Posterior cingulate gyrus (tissue), 11 donors: ENCODE data around the gene NCOA7.
"Not testable (repeated sequence)": the region's sequence is repeated elsewhere in the genome, so short reads cannot be mapped to it uniquely, and the experiment has no call there.

Experiments used
- DNase-seq, 10 donors: peaks; one replicate each; pipeline versions ENCODE4 v3.0.0 to v3.0.0-alpha.2; 2020 to 2021; ENCODE audit warnings: mixed read lengths in 3 of 10
- intact Hi-C: fragments of 100-400 bp; cut with DNase I; formaldehyde crosslinking; loops from one replicate; pipeline ENCODE4 v1.15.1; 2023

NCOA7 gene

GRCh38 chr6:125956506-125957390, 166.0 kb downstream of the NCOA7 start, which contains the start of gene HINT3:
TSS of gene HINT3 (plus strand) at chr6:125956770. CDS start at chr6:125956978, 208 bp downstream.
- peak; percentile 94 to 100 (median 98) for DNase-seq
- intact Hi-C loops: loop anchor here (2.0 to 5.0 kb wide), 2 partner anchors 99 to 176 kb away; no protein-coding TSS in a partner anchor

- DNase-seq: no peak
- intact Hi-C loops: loop anchor here (2.0 to 5.0 kb wide), 2 partner anchors 100 to 177 kb away; no protein-coding TSS in a partner anchor
These were observed 166.6 kb downstream of the NCOA7 start for GRCh38 chr6:125957391-125957693.

- DNase-seq: peak in 1 of 10 donors; percentile 13
- intact Hi-C loops: loop anchor here (2.0 to 5.0 kb wide), 2 partner anchors 101 to 177 kb away; no protein-coding TSS in a partner anchor
These were observed 167.1 kb downstream of the NCOA7 start for GRCh38 chr6:125957845-125958244.

GRCh38 chr6:125959041-125959440, 168.3 kb downstream of the NCOA7 start:
- intact Hi-C loops: loop anchor here (5.0 kb wide), 1 partner anchor 102 kb away; no protein-coding TSS in a partner anchor
- DNase-seq: no peak

GRCh38 chr6:125961117-125961516, 170.4 kb downstream of the NCOA7 start:
- intact Hi-C loops: loop anchor here (5.0 kb wide), 1 partner anchor 834 kb away; no protein-coding TSS in a partner anchor
- peak in 1 of 10 donors; percentile 55 for DNase-seq

- intact Hi-C loops: loop anchor here (5.0 kb wide), 1 partner anchor 836 kb away; no protein-coding TSS in a partner anchor
- DNase-seq: peak in 1 of 10 donors; percentile 74
These were observed 172.2 kb downstream of the NCOA7 start for GRCh38 chr6:125962900-125963497.

- DNase-seq: no peak
- intact Hi-C loops: loop anchor here (5.0 kb wide), 1 partner anchor 837 kb away; no protein-coding TSS in a partner anchor
These were observed 173.1 kb downstream of the NCOA7 start for GRCh38 chr6:125963817-125964216.

- intact Hi-C loops: no loop called here
- DNase-seq: no peak
These were observed 175.8 kb downstream of the NCOA7 start for GRCh38 chr6:125966569-125966968.

- intact Hi-C loops: no loop called here
- DNase-seq: no peak
These were observed 177.7 kb downstream of the NCOA7 start for GRCh38 chr6:125968493-125968892.

- intact Hi-C loops: no loop called here
- DNase-seq: no peak
These were observed 180.0 kb downstream of the NCOA7 start for GRCh38 chr6:125970760-125971159.

- DNase-seq, intact Hi-C loops: not testable (repeated sequence)
These were observed 181.7 kb downstream of the NCOA7 start for GRCh38 chr6:125972478-125972877.

GRCh38 chr6:125974214-125974866, 183.6 kb downstream of the NCOA7 start:
- intact Hi-C loops: loop anchor here (2.0 kb wide), 1 partner anchor 194 kb away; no protein-coding TSS in a partner anchor
- no peak for DNase-seq

GRCh38 chr6:125979101-125979500, 188.3 kb downstream of the NCOA7 start:
- no peak for DNase-seq
- intact Hi-C loops: loop anchor here (5.0 kb wide), 1 partner anchor 667 kb away; no protein-coding TSS in a partner anchor
